GM12891 (cell line): ENCODE results near the gene CFAP210.

Experiments used
- DNase-seq: peaks from one replicate; pipeline ENCODE4 v3.0.0; 2011; ENCODE audit warnings: low spot score; ENCODE audit not compliant: insufficient read length
- FAIRE-seq: peaks from 2 replicates; lab custom pipeline; 2011; peaks lifted over from hg19 to GRCh38; lab: Jason Lieb, UNC
- PAX5 ChIP-seq: IDR thresholded peaks from 2 replicates; pipeline ENCODE4 v1.6.1; 2011; ENCODE audit warnings: low read length, moderate library complexity, mild to moderate bottlenecking; ENCODE audit not compliant: insufficient read depth, severe bottlenecking
- POLR2A ChIP-seq: IDR thresholded peaks from 2 replicates; pipeline ENCODE4 v1.6.1; 2011; ENCODE audit warnings: low read depth, low read length, control low read depth
- POLR2AphosphoS5 ChIP-seq: IDR thresholded peaks from 2 replicates; pipeline ENCODE4 v1.6.1; 2011; ENCODE audit warnings: low read depth, low read length, control low read depth
- POU2F2 ChIP-seq: IDR thresholded peaks from 2 replicates; pipeline ENCODE4 v1.6.1; 2011; ENCODE audit warnings: low read depth, mild to moderate bottlenecking, control low read depth, low read length, moderate library complexity
- SPI1 ChIP-seq: IDR thresholded peaks from 2 replicates; pipeline ENCODE4 v1.6.1; 2011; ENCODE audit warnings: low read depth, low read length, control low read depth
- TAF1 ChIP-seq: IDR thresholded peaks from 2 replicates; pipeline ENCODE4 v1.6.1; 2011; ENCODE audit warnings: low read depth, low read length, control low read depth

The CFAP210 gene

DNA sequence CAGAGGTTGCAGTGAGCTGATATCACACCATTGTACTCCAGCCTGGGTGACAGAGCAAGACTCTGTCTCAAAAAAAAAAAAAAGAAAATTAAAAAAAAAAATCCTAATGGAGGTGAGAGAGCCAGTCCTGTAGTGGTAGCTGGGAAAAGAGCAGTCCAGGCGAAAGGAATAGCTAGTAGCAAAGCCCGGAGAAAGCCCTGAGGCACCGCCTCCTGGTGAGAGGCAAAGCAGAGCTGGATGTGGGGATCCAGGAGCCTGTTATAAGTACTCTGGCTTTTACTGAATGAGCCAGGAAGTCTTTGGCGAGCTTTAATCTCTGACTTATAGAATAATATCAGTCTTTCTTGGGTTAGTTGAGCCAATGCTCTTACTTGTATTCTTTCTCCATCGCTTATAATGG is 32.9 kb upstream of the CFAP210 start:
- FAIRE-seq (no peak), DNase-seq (no peak)
- no peak for TF ChIP-seq PAX5
- TF ChIP-seq POLR2A, result no peak
- TF ChIP-seq SPI1, result no peak
- no peak for TF ChIP-seq POLR2AphosphoS5
- no peak for TF ChIP-seq TAF1
- TF ChIP-seq POU2F2, result no peak

DNA sequence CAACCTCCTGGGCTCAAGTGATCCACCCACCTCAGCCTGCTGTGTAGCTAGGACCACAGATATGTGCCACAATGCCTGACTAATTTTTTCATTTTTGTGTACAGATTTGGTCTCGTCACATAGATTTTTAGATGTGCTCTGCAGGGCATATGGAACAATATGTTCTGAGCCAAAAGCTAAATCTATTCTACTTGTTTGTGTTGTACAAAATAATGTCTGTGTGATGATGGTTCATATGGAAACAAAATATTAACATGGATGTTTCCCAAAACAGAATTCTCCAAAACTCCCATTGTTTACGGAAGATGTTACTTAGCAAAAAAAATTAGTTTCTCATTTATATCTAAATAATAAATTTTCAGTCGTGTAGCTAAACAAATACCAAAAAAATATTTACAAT is 26.8 kb upstream of the CFAP210 start:
- no peak for TF ChIP-seq TAF1
- no peak for TF ChIP-seq SPI1
- no peak for TF ChIP-seq PAX5
- TF ChIP-seq POLR2AphosphoS5, result no peak
- no peak for TF ChIP-seq POU2F2
- TF ChIP-seq POLR2A, result no peak
- no peak for DNase-seq
- no peak for FAIRE-seq

DNA sequence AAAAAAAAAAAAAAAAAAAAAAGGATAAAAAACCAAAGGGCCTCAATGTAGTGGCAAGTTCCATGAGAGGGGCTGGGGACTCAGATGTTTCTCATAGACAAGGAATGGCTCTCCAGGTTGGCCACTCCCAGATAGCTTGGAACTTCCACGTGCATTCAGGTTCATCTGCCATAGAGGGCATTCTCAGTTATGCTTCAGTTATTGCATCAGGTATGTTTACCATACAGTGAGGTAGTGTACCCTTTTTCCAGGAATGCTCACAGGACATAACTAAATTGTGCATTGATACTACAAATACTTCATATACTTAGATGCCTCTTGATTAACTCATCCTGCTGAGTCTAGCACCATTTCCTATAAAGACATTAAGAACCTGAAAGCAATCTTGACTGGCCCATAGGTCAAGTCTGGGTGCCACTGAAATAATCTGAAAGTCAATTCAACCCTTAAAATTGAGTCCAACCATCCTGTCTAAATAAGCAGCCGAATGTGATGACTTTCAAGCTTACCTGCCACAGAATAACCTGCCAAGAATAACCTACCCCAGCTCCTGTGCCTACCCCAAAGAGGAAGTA is 24.8 kb upstream of the CFAP210 start:
- TF ChIP-seq TAF1 (no peak), SPI1 (no peak)
- FAIRE-seq (no peak), DNase-seq (no peak)

DNA sequence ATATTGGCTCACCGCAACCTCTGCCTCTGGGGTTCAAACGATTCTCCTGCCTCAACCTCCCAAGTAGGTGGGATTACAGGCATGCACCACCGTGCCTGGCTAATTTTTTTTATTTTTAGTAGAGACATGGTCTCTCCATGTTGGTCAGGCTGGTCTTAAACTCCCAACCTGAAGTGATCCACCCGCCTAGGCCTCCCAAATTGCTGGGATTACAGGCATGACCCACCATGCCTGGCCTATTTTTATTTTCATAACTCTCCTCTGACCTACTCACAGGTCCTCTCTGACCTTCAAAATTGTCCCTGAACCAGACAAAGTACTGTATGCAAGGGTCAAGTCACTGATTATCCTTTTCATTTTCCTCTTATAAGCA is 23.5 kb upstream of the CFAP210 start:
- DNase-seq (no peak), FAIRE-seq (no peak)
- TF ChIP-seq PAX5 (no peak), SPI1 (no peak), POLR2AphosphoS5 (no peak), TAF1 (no peak), POU2F2 (no peak), POLR2A (no peak)

DNA sequence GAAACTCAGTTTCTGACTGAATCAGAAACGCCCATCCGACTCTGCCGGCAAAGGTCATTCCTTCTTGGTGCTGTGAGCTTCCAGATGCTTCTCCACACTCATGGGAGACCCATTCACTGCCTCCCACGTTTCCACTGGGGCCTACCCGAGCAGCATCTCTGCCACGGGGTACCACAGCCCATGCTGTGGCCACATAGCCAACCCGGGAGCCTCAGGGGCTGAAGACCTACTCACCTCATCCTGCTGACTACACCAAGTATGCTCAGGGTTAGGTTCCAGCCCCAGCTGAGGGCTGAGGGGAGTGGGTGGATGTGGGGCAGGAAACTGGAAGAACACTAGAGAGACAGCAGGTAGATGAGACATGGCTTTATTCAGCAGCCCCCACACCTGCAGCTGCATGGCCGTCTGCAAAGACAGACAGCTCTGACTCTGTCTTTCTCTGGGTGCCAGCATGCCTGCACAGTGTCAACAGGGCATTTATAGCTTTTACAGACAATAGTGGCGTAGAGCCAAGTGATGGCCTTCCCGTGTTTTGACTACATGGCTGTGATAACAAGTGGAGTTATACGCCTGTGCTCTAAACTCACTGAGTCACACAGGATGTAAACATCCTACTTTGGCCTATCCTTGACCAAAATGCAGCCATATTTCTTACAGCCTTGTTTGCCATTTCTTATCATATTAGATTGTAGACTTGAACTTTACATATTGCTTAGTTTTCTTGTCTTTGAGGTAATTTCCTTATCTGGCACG is 22.9 kb upstream of the CFAP210 start:
- FAIRE-seq (no peak), DNase-seq (no peak)
- no peak for TF ChIP-seq POU2F2
- no peak for TF ChIP-seq TAF1
- no peak for TF ChIP-seq SPI1
- TF ChIP-seq POLR2AphosphoS5, result no peak
- TF ChIP-seq POLR2A, result no peak

DNA sequence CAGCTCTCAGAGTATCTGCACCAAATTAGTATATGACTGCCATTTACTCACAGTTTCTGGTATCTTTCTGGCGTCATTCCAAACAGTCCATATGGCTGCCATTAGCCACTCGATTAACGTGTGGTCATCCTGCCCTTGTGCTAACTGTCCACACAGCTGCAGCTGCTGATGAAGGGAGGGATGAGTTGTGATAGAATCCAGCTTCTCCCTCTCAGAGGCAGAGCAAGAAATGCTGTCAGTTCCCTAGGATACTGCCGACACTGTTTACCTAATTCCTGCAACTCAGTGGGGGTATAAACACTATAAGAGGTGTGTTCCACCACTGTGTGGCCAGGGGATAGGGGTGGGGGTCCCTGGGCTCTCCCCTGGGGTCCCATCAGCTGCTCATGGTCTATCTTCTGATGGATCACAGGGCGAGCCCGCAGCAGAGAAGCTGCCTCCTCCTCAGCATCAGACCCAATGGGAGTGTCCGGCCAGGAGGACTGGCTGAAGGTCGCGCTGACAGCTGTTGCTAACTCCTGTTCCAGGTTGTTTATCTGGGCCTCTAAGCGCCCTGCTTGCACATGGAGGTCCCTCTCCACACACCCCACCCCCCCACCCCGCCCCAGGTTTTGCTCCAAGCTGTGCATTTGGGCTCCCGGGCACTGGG is 22.2 kb upstream of the CFAP210 start:
- no peak for FAIRE-seq
- TF ChIP-seq POU2F2 (no peak), POLR2AphosphoS5 (no peak), POLR2A (no peak), PAX5 (no peak), SPI1 (no peak), TAF1 (no peak)
- DNase-seq, result no peak

DNA sequence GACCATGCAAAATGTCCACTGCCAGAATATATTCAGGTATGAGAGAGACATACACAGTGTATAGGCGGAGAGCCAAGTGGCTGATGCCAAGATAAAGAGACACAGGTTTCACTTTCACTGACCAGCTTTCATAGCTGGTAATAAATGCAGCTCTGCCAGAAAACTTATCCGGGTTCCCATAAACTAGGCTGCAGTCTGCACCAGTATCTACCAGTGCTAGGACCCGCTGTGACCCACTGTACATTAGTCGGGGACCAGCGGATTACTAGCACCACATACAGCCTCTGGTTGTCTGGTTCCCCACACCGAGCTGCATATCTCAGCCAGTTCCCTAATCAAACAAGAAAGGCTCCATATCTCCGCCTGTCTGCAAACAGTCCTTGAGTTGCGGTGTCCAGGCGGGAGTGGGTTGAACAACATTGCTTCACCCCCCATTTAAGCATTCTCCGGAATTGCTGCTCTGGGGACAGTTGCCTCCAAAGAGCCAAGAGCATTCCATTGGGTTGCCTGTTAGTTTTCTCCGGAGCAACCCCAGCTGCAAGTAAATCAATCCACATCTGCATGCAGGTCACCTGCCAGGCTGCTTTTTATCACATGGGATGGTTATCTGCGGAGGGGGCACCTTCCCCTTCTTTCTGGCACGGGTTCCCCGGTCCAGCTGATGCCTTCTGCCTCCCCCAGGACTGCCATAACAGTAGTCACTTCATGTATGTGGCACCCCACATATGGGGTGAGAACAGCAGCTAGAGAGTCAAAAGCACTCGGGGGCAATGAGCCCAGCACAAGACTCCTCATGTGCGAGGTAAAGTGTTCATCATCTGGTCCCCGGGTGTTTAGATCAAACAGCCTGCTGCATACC is 21.4 kb upstream of the CFAP210 start:
- TF ChIP-seq SPI1 (no peak), POLR2AphosphoS5 (no peak), PAX5 (no peak), POLR2A (no peak), POU2F2 (no peak), TAF1 (no peak)
- no peak for DNase-seq
- FAIRE-seq, result no peak

DNA sequence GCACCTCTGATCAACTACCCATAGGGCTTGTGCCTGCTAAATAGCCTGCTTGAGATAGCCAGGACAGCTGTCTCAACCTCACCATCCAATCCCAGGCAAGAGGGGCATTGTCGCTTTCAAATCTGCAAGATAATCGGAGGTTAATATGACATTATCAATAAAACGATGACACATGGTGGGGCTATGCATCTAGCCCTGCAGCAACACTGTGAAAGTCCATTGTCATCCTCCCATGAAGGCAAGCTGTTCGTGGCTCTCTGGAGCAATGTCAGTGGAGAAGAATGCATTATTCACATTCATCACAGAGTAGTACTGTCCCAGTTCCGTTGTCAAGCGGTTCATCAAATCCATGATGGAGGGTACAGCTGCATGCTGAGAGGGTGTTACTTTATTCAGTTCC is 20.5 kb upstream of the CFAP210 start:
- no peak for FAIRE-seq

DNA sequence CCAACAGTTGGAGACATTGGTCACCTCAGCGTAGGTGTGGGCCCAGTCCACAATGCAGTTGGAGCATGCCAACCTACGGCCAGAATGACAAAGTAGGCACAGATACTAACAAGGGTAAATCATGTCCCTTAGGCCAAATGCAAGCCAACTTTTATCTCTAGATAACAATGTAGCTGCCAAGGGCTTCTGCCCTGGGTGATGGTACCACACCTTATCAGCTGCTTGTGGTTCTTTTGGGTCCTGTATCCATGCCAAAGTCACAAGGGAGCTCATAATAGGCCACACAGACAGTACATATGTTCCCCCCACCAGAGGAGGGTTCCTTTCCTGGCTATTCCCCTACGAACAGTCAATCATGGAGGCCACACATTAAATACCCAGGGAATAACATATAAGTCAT is 19.1 kb upstream of the CFAP210 start:
- DNase-seq, result no peak
- no peak for FAIRE-seq
- TF ChIP-seq PAX5, result no peak
- TF ChIP-seq POU2F2, result no peak

More for the DNA sequence above, 20.5 kb upstream of the CFAP210 start:
- TF ChIP-seq PAX5 (no peak), POLR2A (no peak), SPI1 (no peak), POU2F2 (no peak), POLR2AphosphoS5 (no peak), TAF1 (no peak)
- DNase-seq, result no peak

DNA sequence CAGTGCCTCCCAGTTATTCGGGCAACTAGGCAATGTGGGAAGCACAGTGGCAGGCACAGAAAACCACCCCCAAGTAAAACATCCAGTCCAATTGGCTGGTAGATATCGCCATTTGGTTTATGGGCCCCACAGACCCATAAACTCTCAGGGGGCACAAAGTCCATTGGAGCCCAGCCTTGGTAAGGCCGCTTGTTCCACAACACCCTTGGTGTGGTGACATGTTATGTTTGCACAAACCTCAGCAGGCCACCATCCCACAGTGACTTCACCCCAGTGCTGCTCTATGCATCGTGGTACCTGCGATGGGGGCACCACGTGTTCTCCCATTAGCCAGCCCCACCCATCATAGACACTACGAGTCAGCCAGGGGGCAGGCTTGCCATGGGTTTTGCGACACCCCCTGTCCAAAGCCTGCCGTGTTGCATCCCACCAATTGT is 18.6 kb upstream of the CFAP210 start:
- FAIRE-seq, result no peak
- TF ChIP-seq POU2F2 (no peak), POLR2AphosphoS5 (no peak), TAF1 (no peak), PAX5 (no peak), SPI1 (no peak), POLR2A (no peak)
- DNase-seq, result no peak
